HTERT RPE-1 (cell line): Measurements from ENCODE around the gene RHOBTB3.

Experiments used
- in situ Hi-C: fragments of 300-500 bp; cut with MboI; formaldehyde crosslinking; loops from 4 replicates; pipeline ENCODE4 v1.14.3; 2020; ENCODE audit warnings: low sequenced_read_pairs

The RHOBTB3 gene

GRCh38 chr5:95762652-95763041 is 31.5 kb downstream of the RHOBTB3 start:
- in situ Hi-C loops, result no loop called here

- in situ Hi-C loops, result no loop called here
Measured at GRCh38 chr5:95763941-95764340, 32.8 kb downstream of the RHOBTB3 start.

- in situ Hi-C loops, result no loop called here
Measured at GRCh38 chr5:95768731-95769130, 37.6 kb downstream of the RHOBTB3 start.

GRCh38 chr5:95770830-95771708 is 39.9 kb downstream of the RHOBTB3 start:
- in situ Hi-C loops, result no loop called here

GRCh38 chr5:95771892-95772291 is 40.8 kb downstream of the RHOBTB3 start:
- in situ Hi-C loops, result no loop called here

- in situ Hi-C loops, result no loop called here
Measured at GRCh38 chr5:95773335-95774059, 42.4 kb downstream of the RHOBTB3 start.

- in situ Hi-C loops, result no loop called here
Measured at GRCh38 chr5:95777441-95777840, 46.3 kb downstream of the RHOBTB3 start.

GRCh38 chr5:95778713-95779436 is 47.7 kb downstream of the RHOBTB3 start:
- in situ Hi-C loops, result no loop called here

GRCh38 chr5:95779611-95780010 is 48.5 kb downstream of the RHOBTB3 start:
- in situ Hi-C loops, result no loop called here

GRCh38 chr5:95780597-95780996 is 49.5 kb downstream of the RHOBTB3 start:
- in situ Hi-C loops, result no loop called here

- in situ Hi-C loops, result no loop called here
Measured at GRCh38 chr5:95781101-95781583, 50.0 kb downstream of the RHOBTB3 start.

- in situ Hi-C loops, result no loop called here
Measured at GRCh38 chr5:95782181-95782580, 51.0 kb downstream of the RHOBTB3 start.

- in situ Hi-C loops, result no loop called here
Measured at GRCh38 chr5:95783661-95784060, 52.5 kb downstream of the RHOBTB3 start.

GRCh38 chr5:95784514-95785302 is 53.6 kb downstream of the RHOBTB3 start:
- in situ Hi-C loops, result no loop called here

GRCh38 chr5:95786821-95787418 is 55.8 kb downstream of the RHOBTB3 start:
- in situ Hi-C loops, result no loop called here

GRCh38 chr5:95788493-95788892 is 57.4 kb downstream of the RHOBTB3 start:
- in situ Hi-C loops, result no loop called here

- in situ Hi-C loops, result no loop called here
Measured at GRCh38 chr5:95791751-95792150, 60.6 kb downstream of the RHOBTB3 start.

GRCh38 chr5:95794070-95794516 is 63.0 kb downstream of the RHOBTB3 start:
- in situ Hi-C loops, result no loop called here

GRCh38 chr5:95797301-95797700 is 66.2 kb downstream of the RHOBTB3 start:
- in situ Hi-C loops, result no loop called here

- in situ Hi-C loops, result no loop called here
Measured at GRCh38 chr5:95798048-95798447, 66.9 kb downstream of the RHOBTB3 start.
